GM23248 (cell line): ENCODE results near the gene CARD14.

Experiments used
- EZH2 ChIP-seq: fragments of 200-600 bp; sonication (generic); IDR thresholded peaks from 2 replicates; pipeline ENCODE4 v1.6.1; 2018; ENCODE audit warnings: antibody characterized with exemption, mild to moderate bottlenecking; ENCODE audit not compliant: insufficient read depth, poor library complexity, severe bottlenecking
- EZH2phosphoT487 ChIP-seq: fragments of 200-600 bp; sonication (generic); IDR thresholded peaks from 2 replicates; pipeline ENCODE4 v1.6.1; 2018; ENCODE audit warnings: antibody characterized with exemption, moderate library complexity, mild to moderate bottlenecking, low read depth; ENCODE audit not compliant: insufficient read depth

GRCh38 chr17:80173916-80174315, 4.1 kb downstream of the CARD14 start:
- no peak for TF ChIP-seq EZH2
- no peak for TF ChIP-seq EZH2phosphoT487
